Central memory CD8-positive, alpha-beta T cell (primary cell): Measurements from ENCODE around the gene C9orf43.
"Not testable (repeated sequence)": the region's sequence is repeated elsewhere in the genome, so short reads cannot be mapped to it uniquely, and the experiment has no call there.

Experiments
- ATAC-seq: fragments of 150-1000 bp; cut with Tn5 transposase; replicated peaks from 2 replicates; pipeline ENCODE4 v1.10.0; 2022; ENCODE audit warnings: mild to moderate bottlenecking, moderate FRiP score, moderate number of reproducible peaks; ENCODE audit not compliant: poor library complexity, severe bottlenecking; ENCODE audit errors: extremely low read depth
- DNase-seq, 2 donors: peaks; one replicate each; pipeline ENCODE4 v3.0.0; 2021; ENCODE audit warnings: low spot score in 2 of 2
- H3K27ac Mint-ChIP-seq: one replicate; pipeline ENCODE4 v1.8.0; 2022; ENCODE audit warnings: low read depth, mild to moderate bottlenecking, moderate library complexity, mixed read lengths
- H3K27me3 Mint-ChIP-seq: one replicate; pipeline ENCODE4 v1.8.0; 2022; ENCODE audit warnings: mixed read lengths
- H3K36me3 Mint-ChIP-seq: one replicate; pipeline ENCODE4 v1.8.0; 2022; ENCODE audit warnings: mild to moderate bottlenecking, moderate library complexity, mixed read lengths; ENCODE audit not compliant: insufficient read depth
- H3K4me1 Mint-ChIP-seq: one replicate; pipeline ENCODE4 v1.8.0; 2022; ENCODE audit warnings: mixed read lengths
- H3K4me3 Mint-ChIP-seq: one replicate; pipeline ENCODE4 v1.8.0; 2022; ENCODE audit warnings: mild to moderate bottlenecking, moderate library complexity, mixed read lengths
- H3K9me3 Mint-ChIP-seq: one replicate; pipeline ENCODE4 v1.8.0; 2022; ENCODE audit warnings: mixed read lengths

Gene C9orf43

DNA sequence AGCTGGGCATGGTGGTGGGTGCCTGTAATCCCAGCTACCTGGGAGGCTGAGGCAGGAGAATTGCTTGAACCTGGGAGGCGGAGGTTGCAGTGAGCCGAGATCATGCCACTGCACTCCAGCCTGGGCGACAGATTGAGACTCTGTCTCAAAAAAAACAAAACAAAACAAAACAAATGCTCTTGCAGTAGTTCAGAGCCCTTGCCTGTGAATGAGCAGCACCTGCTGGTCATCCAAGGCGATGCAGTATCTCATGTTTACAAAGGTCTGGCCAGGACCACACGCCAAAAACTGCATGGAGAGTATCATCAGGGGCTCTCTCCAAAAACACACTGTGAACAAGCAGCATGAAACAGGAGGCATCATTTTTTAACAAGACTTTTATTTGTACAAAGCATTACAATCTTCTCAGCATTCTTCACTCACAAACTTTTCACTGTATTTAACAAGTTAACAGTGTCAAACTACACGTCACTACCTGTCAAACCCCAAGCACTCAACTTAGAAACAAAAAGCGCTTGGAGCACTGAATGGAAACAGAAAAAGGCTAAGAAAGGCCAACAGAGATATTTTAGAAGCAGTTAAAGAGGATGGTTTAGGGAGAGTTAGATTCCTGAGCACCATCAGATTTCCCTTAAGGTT, 3.6 kb upstream of the C9orf43 start:
- not testable (repeated sequence) for ATAC-seq, H3K27me3 Mint-ChIP-seq, H3K9me3 Mint-ChIP-seq
- H3K36me3 Mint-ChIP-seq = peaks cover 22% of the 10 kb centered on the region
- peaks cover 38% of the 10 kb centered on the region for H3K4me1 Mint-ChIP-seq
- H3K27ac Mint-ChIP-seq = peak overlapping the region; percentile 30
- H3K4me3 Mint-ChIP-seq = peak overlapping the region; percentile 41
- peak; percentile 31 to 35 for DNase-seq

DNA sequence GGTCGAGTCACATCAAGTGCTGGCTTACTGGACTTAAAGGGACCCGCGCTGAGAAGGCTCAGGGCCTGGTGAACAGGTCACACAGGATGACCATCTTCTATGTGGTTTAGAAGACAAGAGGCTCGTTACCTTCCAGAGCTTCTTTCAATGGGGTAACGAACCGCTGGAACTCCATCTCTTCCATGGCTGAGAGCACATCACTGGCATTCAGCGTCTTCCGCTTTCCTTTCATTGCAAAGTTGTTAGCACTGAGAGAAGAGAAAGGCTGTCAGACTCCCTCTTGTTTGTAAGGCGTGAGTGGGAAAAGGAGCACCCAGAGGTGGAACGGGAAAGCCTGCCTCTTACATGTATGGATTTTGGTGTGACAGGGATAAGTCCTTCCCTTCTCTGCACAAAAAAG, 1.1 kb upstream of the C9orf43 start:
- no peak for DNase-seq
- H3K4me3 Mint-ChIP-seq = peak overlapping the region; percentile 99
- peak overlapping the region; percentile 96 for H3K27ac Mint-ChIP-seq
- ATAC-seq = no peak
- peaks cover 22% of the 10 kb centered on the region for H3K36me3 Mint-ChIP-seq
- H3K9me3 Mint-ChIP-seq = no peaks in the 10 kb centered on the region
- peaks cover 38% of the 10 kb centered on the region for H3K4me1 Mint-ChIP-seq
- no peaks in the 10 kb centered on the region for H3K27me3 Mint-ChIP-seq

DNA sequence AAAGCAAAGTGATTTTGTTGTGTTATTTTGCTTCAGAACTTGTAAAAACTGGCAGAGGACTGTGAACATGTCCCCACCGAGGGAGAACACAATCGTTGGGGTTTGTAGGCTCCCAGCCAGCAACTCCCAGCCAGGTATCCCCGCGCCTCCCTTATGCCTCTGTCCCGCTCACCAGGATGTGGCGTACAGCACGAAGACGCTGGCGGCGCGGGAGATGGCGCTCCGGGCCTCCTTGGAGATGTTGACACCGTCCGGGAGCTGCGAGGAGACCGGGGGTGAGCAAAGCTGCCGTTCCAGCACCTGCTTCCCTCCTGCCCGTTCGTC, 702 bp upstream of the C9orf43 start:
- DNase-seq (no peak), ATAC-seq (no peak)
- no peaks in the 10 kb centered on the region for H3K27me3 Mint-ChIP-seq
- peak overlapping the region; percentile 96 for H3K27ac Mint-ChIP-seq
- H3K36me3 Mint-ChIP-seq = peaks cover 22% of the 10 kb centered on the region
- H3K9me3 Mint-ChIP-seq = no peaks in the 10 kb centered on the region
- H3K4me3 Mint-ChIP-seq = peak overlapping the region; percentile 99
- peaks cover 35% of the 10 kb centered on the region for H3K4me1 Mint-ChIP-seq

DNA sequence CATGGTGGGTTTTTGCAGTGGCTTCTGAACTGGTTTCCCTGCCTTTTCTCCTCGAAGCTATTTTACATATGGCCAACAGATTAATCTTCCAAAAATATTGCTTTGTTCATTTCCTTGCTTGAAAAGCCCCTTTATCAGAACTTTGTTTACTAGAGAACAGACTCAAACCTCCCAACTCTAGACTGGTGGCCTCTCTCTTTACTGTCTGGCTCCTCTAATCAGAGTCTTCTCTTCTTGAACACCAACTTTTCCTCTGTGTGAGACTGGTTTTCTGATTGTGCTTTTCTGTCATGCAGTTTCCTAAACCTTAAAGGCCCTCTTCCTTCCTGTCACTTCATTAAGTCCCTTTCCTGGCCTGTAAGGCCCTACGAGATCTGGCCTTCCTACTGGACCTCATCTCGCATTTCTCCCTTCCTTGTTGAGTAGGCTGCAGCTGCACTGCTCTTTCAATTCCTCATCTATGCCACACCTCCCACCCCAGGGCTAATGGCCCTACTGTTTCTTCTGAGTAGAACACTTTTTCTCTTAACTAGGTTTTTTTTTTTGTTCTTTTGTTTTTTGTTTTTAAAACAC, 5.7 kb downstream of the C9orf43 start:
- Mint-ChIP-seq H3K4me1 (no peaks in the 10 kb centered on the region), H3K4me3 (no peak overlapping the region), H3K27ac (no peak overlapping the region), H3K27me3 (no peaks in the 10 kb centered on the region), H3K9me3 (no peaks in the 10 kb centered on the region), H3K36me3 (no peaks in the 10 kb centered on the region)
- ATAC-seq (no peak), DNase-seq (no peak)

DNA sequence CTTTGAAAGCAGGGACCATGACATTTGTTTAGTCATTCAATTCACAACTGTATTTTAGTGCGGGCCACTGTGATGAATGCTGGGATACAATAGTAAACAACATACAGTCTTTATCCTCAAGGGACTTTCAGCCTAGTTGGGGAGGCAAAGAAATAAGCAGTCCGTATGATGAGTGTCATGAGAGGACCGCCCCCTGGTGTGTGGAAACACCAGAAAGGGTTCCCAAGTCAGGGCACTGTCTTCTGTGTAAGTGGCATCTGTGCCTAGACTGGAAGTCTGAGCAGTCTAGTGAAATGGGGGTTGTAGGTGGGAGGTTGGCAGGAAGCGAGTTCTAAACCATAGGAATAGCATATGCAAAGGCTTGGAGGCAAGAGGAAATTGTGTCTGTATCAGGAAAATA, 6.8 kb downstream of the C9orf43 start:
- no peak for ATAC-seq
- no peaks in the 10 kb centered on the region for H3K4me1 Mint-ChIP-seq
- no peaks in the 10 kb centered on the region for H3K36me3 Mint-ChIP-seq
- no peak overlapping the region for H3K4me3 Mint-ChIP-seq
- H3K27ac Mint-ChIP-seq = no peak overlapping the region
- no peak for DNase-seq
- no peaks in the 10 kb centered on the region for H3K27me3 Mint-ChIP-seq
- no peaks in the 10 kb centered on the region for H3K9me3 Mint-ChIP-seq

DNA sequence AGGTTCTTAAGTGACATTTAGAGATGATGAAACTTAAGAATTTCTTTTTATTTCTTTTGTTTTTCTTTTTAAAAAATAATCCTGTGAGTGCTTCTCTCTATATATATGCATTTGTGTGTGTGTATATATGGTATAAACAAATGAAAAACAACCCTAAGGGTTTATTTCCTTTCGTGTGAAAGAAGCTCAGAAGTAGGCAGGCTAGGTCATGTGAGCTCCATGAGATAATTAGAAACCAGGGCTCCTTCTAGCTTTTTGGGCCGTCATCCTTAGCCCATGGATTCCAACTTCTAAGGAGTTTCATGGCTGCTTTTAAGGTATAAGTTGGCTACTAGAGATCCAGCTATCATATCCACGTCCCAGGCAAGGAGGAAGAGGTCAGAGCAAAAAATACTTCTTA, 11.2 kb downstream of the C9orf43 start:
- Mint-ChIP-seq H3K36me3 (no peaks in the 10 kb centered on the region), H3K27ac (no peak overlapping the region), H3K27me3 (peaks cover 15% of the 10 kb centered on the region), H3K4me1 (no peaks in the 10 kb centered on the region), H3K4me3 (no peak overlapping the region), H3K9me3 (no peaks in the 10 kb centered on the region)
- no peak for DNase-seq
- no peak for ATAC-seq

DNA sequence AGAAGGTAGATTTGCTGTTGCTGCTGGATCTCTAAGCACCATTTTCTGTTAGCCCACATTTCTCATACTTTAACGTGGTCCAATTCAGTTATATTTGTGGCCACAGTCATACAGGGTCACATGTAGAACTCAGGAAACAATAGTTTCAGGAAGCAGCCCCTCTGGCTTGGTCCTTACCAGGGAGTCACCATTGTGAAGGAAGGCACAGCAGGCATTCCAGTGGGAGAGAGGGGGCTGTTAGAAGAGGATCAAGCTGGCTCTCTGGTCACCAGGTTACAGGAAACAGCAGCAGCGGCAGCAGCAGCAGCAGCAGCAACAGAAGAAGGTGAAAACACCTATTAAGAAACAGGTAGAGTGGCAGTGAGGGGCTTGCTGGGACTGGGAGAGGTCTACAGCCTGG, 14.5 kb downstream of the C9orf43 start:
- Mint-ChIP-seq H3K9me3 (no peaks in the 10 kb centered on the region), H3K4me1 (no peaks in the 10 kb centered on the region), H3K27ac (no peak overlapping the region), H3K4me3 (no peak overlapping the region), H3K36me3 (no peaks in the 10 kb centered on the region), H3K27me3 (peaks cover 15% of the 10 kb centered on the region)
- ATAC-seq (no peak), DNase-seq (no peak)

DNA sequence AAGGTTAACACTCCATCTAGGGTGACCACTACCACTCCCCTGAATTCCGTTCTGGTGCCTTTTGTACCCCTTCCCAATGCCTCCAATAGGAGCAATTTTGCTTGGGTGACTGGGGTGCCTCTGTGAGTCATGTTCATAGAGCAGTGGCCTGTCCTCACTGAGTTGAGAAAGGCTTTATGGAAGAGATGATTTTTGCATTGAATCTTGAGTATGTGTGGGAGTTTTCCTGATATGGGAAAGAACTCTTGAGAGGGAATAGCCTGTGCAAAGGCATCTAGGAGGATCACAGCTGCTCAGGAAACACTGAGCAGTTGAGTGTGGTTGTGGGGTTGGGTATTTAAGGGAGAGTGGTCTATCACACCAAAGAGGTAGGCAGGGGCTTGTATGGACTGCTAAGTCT, 16.2 kb downstream of the C9orf43 start:
- no peak overlapping the region for H3K4me3 Mint-ChIP-seq
- DNase-seq (no peak), ATAC-seq (no peak)
- H3K27ac Mint-ChIP-seq = no peak overlapping the region
- no peaks in the 10 kb centered on the region for H3K4me1 Mint-ChIP-seq
- no peaks in the 10 kb centered on the region for H3K36me3 Mint-ChIP-seq
- peaks cover 15% of the 10 kb centered on the region for H3K27me3 Mint-ChIP-seq
- no peaks in the 10 kb centered on the region for H3K9me3 Mint-ChIP-seq

DNA sequence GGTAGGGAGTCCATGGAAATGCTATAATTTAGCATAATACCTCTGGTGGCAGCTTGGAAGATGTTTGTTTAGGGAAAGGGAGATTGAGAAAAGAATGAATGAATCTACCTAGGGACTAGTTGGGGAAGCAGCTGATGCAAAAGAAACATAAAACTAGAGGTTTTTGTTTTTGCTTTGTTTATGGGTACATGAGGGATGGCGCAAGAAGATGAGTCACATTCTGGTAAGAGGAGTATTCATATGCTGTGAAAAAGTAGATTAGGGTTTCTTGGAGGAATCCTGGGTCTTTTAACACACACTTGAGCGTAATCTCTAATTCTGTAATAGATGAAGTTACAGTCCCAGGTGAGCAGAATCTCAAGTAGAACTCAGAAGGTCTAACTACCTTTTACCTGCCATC, 17.1 kb downstream of the C9orf43 start:
- Mint-ChIP-seq H3K27me3 (peaks cover 15% of the 10 kb centered on the region), H3K4me1 (no peaks in the 10 kb centered on the region), H3K4me3 (no peak overlapping the region), H3K27ac (no peak overlapping the region), H3K9me3 (no peaks in the 10 kb centered on the region), H3K36me3 (no peaks in the 10 kb centered on the region)
- no peak for ATAC-seq
- DNase-seq = no peak

DNA sequence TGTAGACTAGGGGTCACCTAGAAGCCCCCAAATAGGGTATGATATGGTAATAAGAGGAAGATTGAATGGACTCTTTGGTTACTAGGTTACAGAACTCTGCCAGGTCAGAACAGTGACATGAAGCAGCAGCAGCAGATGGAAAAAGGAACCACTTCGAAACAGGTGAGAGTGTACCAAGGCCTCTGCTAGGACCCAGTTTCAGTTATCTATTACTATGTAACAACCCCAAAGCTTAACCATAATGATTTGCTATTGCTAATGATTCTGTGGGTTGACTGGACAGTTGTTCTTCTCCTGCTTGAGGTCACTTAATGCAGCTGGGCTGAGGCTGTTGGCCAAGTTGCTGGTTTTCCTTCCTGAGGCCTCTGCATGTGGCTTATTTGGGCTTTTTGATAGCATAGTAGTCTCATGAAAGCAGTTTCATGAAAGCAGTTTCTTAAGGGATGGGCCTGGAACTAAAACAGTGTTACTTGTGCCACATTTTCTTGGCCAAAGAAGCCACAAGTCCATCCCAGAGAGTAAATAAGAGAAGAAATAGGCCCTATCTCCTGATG, 17.6 kb downstream of the C9orf43 start:
- Mint-ChIP-seq H3K9me3 (no peaks in the 10 kb centered on the region), H3K27ac (no peak overlapping the region), H3K4me3 (no peak overlapping the region), H3K4me1 (no peaks in the 10 kb centered on the region), H3K36me3 (no peaks in the 10 kb centered on the region), H3K27me3 (peaks cover 15% of the 10 kb centered on the region)
- ATAC-seq = no peak
- DNase-seq = no peak

DNA sequence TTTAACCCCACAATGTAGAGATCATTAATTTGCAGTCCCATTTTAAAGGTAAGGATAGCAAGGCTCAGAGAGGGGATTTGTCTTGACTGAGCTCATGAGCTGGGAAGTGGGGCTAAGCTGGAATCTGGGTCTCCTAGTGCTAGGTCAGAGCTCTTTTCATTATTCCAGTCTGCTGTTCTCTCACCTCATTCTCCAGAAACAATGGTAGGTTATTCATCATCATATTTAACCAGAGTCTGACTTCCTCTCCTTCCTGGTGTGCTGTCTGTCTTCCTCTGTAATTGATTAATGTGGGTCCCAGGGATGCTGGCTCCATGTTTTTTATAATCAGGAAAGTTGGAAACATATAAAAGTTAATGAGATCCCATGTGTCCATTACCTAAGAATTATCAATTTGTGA, 20.6 kb downstream of the C9orf43 start:
- no peak for ATAC-seq
- H3K36me3 Mint-ChIP-seq = no peaks in the 10 kb centered on the region
- no peaks in the 10 kb centered on the region for H3K9me3 Mint-ChIP-seq

DNA sequence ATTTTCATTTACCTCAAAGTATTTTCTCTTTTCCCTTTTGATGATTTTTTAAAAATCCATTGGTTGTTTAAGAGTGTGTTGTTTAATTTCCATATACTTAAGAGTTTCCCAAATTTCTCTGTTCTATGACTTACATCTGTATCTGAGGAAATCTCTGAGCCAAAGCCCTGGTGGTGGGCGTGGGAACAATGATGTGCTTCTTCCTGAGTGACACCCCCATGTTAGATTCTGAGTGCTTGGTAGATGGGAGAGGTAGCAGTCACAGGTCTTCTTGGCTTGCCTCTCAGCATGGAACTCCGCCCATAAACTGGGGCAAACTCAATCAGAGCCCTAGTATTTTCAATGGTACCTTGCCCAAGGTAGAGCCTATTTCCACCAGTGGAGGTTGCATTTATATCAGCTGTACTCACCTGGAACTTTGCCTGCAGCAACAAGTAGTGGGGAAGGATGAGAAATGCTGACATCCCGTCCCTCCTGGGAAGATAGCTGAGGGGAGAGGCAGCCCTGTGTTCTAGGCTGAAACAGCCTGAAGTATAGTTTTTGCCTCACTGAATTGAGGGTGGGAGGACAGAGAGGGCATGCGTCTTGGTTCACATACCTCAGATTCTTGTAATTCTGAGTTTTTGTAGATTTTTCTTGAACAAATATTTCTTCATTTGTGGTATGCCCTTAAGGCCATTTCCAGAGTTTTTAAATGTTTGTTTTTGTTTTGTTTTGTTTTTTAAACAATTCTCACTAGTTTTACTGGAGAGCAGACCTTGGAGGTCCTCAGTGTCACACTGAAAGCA, 26.4 kb downstream of the C9orf43 start:
- H3K9me3 Mint-ChIP-seq = no peaks in the 10 kb centered on the region
- no peak for ATAC-seq
- H3K27me3 Mint-ChIP-seq = peaks cover 22% of the 10 kb centered on the region
- no peak overlapping the region for H3K4me3 Mint-ChIP-seq
- no peaks in the 10 kb centered on the region for H3K4me1 Mint-ChIP-seq
- DNase-seq = no peak
- H3K36me3 Mint-ChIP-seq = peaks cover 4% of the 10 kb centered on the region
- no peak overlapping the region for H3K27ac Mint-ChIP-seq

More for the DNA sequence above, 20.6 kb downstream of the C9orf43 start:
- DNase-seq = no peak
- Mint-ChIP-seq H3K4me1 (no peaks in the 10 kb centered on the region), H3K27ac (no peak overlapping the region), H3K27me3 (peaks cover 22% of the 10 kb centered on the region), H3K4me3 (no peak overlapping the region)

DNA sequence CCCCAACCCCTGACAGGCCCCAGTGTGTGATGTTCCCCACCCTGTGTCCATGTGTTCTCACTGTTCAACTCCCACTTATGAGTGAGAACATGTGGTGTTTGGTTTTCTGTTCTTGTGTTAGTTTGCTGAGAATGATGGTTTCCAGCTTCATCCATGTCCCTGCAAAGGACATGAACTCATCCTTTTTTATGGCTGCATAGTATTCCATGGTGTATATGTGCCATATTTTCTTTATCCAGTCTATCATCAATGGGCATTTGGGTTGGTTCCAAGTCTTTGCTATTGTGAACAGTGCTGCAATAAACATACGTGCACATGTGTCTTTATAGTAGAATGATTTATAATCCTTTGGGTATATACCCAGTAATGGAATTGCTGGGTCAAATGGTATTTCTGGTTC, 27.2 kb downstream of the C9orf43 start:
- not testable (repeated sequence) for ATAC-seq, H3K27ac Mint-ChIP-seq

More for the DNA sequence above, 27.2 kb downstream of the C9orf43 start:
- H3K4me3 Mint-ChIP-seq, DNase-seq, H3K36me3 Mint-ChIP-seq, H3K9me3 Mint-ChIP-seq, H3K4me1 Mint-ChIP-seq: not testable (repeated sequence)
- H3K27me3 Mint-ChIP-seq = peaks cover 22% of the 10 kb centered on the region
